CD4-positive, alpha-beta T cell treated with Interleukin-4 for 4 hours (primary cell): ENCODE data around the gene TEX52.

ENCODE experiments used
- DNase-seq: peaks from one replicate; pipeline ENCODE4 v3.0.0-alpha.2; 2020

Gene TEX52

GRCh38 chr12:2826721-2827515 is 29.9 kb downstream of the TEX52 start:
- no peak for DNase-seq

- DNase-seq: no peak
Measured at GRCh38 chr12:2826036-2826435, 30.8 kb downstream of the TEX52 start.

- DNase-seq: no peak
Measured at GRCh38 chr12:2825132-2825531, 31.7 kb downstream of the TEX52 start.

GRCh38 chr12:2824541-2824940 is 32.3 kb downstream of the TEX52 start:
- no peak for DNase-seq

GRCh38 chr12:2823483-2823882 is 33.4 kb downstream of the TEX52 start:
- no peak for DNase-seq

- DNase-seq: no peak
Measured at GRCh38 chr12:2820432-2820831, 36.4 kb downstream of the TEX52 start.

- no peak for DNase-seq
Measured at GRCh38 chr12:2819810-2820209, 37.0 kb downstream of the TEX52 start.

GRCh38 chr12:2813214-2814185 is 43.3 kb downstream of the TEX52 start:
- DNase-seq: peak; percentile 65

GRCh38 chr12:2812290-2813213 is 44.3 kb downstream of the TEX52 start, which contains the start of gene ITFG2:
Gene ITFG2 (plus strand): TSS chr12:2812668. CDS start chr12:2812761, 93 bp downstream.
- DNase-seq: peak; percentile 97

- no peak for DNase-seq
Measured at GRCh38 chr12:2811801-2812200, 45.0 kb downstream of the TEX52 start.

- DNase-seq: no peak
Measured at GRCh38 chr12:2806700-2807099, 50.1 kb downstream of the TEX52 start.

- DNase-seq: no peak
Measured at GRCh38 chr12:2805143-2805520, 51.7 kb downstream of the TEX52 start.

- no peak for DNase-seq
Measured at GRCh38 chr12:2804393-2805142, 52.3 kb downstream of the TEX52 start.

- DNase-seq: no peak
Measured at GRCh38 chr12:2803635-2804392, 53.0 kb downstream of the TEX52 start.

GRCh38 chr12:2801044-2801783 is 55.6 kb downstream of the TEX52 start:
- no peak for DNase-seq

- no peak for DNase-seq
Measured at GRCh38 chr12:2800046-2800570, 56.7 kb downstream of the TEX52 start.
